Mammary epithelial cell (primary cell): ENCODE results near the gene ZC3H8.

Experiments used
- EZH2 ChIP-seq: IDR thresholded peaks from 2 replicates; pipeline ENCODE4 v1.6.1; 2012; ENCODE audit warnings: low read length, inconsistent platforms, borderline replicate concordance
- TF ChIP-seq, protein P1 (sequence below), 2 donors: IDR thresholded peaks in 1 of 2; conservative IDR thresholded peaks in 1 of 2; 2 replicates each; pipeline ENCODE4 v1.5.1; 2011 to 2012; ENCODE audit warnings: inconsistent platforms in 2 of 2, low read length in 2 of 2, mild to moderate bottlenecking in 2 of 2, control low read depth in 1 of 2, low read depth in 1 of 2; ENCODE audit not compliant: insufficient read depth in 1 of 2; ENCODE audit errors: extremely low read depth in 1 of 2

- TF ChIP-seq, protein P1, sequence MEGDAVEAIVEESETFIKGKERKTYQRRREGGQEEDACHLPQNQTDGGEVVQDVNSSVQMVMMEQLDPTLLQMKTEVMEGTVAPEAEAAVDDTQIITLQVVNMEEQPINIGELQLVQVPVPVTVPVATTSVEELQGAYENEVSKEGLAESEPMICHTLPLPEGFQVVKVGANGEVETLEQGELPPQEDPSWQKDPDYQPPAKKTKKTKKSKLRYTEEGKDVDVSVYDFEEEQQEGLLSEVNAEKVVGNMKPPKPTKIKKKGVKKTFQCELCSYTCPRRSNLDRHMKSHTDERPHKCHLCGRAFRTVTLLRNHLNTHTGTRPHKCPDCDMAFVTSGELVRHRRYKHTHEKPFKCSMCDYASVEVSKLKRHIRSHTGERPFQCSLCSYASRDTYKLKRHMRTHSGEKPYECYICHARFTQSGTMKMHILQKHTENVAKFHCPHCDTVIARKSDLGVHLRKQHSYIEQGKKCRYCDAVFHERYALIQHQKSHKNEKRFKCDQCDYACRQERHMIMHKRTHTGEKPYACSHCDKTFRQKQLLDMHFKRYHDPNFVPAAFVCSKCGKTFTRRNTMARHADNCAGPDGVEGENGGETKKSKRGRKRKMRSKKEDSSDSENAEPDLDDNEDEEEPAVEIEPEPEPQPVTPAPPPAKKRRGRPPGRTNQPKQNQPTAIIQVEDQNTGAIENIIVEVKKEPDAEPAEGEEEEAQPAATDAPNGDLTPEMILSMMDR (conservative IDR thresholded peaks at IDR 0.05 in 1 of 2, IDR thresholded peaks at IDR 0.05 in 1 of 2; ENCODE audit: extremely low read depth in 1 of 2, insufficient read depth in 1 of 2, low read depth in 1 of 2, low read length in 2 of 2) = no peak
- no peak for TF ChIP-seq EZH2
Measured at GRCh38 chr2:112164876-112165275, 90.0 kb downstream of the ZC3H8 start.
